Astrocyte (in vitro differentiated cells and primary cell): Measurements from ENCODE around the gene TGFBI.

Experiments
- EZH2 ChIP-seq: IDR thresholded peaks from 2 replicates; pipeline ENCODE4 v1.6.1; 2012; ENCODE audit warnings: mild to moderate bottlenecking, low read length, inconsistent platforms; ENCODE audit not compliant: insufficient read depth
- TF ChIP-seq, protein P1 (sequence below): IDR thresholded peaks from 2 replicates; pipeline ENCODE4 v1.5.1; 2011; ENCODE audit warnings: low read depth, mild to moderate bottlenecking, inconsistent platforms, low read length, moderate library complexity; ENCODE audit not compliant: insufficient read depth

DNA sequence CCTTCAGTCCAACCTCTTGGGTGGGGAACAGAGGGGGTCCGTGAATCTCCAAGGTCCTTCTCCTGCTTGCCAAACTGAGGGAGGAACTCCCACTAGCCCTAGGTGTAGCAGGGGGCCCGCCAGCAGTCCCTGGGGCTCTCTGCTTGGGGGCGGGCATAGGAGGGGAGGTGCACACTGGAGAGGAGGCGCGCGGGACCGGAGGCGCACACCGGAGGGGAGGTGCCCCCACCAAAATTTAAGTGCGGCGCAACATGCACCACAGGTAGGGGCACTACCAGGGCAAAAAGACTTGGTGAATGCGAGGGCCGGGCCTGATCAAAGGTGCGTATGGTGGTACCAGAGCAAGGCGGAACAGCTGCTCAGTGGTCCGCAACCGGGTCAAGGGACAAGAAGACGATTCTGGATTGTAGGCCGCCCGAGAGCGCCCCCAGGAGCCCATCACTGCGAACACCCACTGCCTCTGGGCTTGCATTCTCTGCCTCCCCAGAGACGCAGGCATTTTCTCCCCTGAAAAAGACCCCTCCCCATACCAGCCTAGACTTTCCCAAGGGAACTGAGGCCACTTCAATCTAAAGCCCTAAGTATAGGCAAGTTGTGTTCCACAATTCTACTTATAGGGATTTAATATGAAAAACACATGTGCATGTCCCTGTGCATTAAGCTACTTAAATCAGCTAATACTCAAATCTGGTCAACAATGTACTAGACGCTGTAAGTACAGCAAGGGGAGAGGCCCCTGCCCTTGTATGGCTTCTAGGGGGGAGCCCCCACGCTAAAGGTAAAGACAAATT, 50.6 kb downstream of the TGFBI start:
- TF ChIP-seq, protein P1, sequence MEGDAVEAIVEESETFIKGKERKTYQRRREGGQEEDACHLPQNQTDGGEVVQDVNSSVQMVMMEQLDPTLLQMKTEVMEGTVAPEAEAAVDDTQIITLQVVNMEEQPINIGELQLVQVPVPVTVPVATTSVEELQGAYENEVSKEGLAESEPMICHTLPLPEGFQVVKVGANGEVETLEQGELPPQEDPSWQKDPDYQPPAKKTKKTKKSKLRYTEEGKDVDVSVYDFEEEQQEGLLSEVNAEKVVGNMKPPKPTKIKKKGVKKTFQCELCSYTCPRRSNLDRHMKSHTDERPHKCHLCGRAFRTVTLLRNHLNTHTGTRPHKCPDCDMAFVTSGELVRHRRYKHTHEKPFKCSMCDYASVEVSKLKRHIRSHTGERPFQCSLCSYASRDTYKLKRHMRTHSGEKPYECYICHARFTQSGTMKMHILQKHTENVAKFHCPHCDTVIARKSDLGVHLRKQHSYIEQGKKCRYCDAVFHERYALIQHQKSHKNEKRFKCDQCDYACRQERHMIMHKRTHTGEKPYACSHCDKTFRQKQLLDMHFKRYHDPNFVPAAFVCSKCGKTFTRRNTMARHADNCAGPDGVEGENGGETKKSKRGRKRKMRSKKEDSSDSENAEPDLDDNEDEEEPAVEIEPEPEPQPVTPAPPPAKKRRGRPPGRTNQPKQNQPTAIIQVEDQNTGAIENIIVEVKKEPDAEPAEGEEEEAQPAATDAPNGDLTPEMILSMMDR = no peak
- no peak for TF ChIP-seq EZH2
